Tibial nerve (tissue), 4 donors: Measurements from ENCODE around the gene MASP1.

Source experiments
- CTCF ChIP-seq, 5 experiments: fragments of 200-600 bp in 3 of 5; fragments of 450-650 bp in 2 of 5; sonication (generic) in 3 of 5; IDR thresholded peaks; one replicate each; pipeline ENCODE4 v1.5.1; 2016 to 2019; ENCODE audit warnings: antibody characterized with exemption in 5 of 5, mild to moderate bottlenecking in 3 of 5, moderate library complexity in 2 of 5
- EP300 ChIP-seq, 2 donors: sonication (generic); formaldehyde crosslinking; IDR thresholded peaks; one replicate each; pipeline ENCODE4 v1.6.1; 2017; ENCODE audit warnings: antibody characterized with exemption in 2 of 2, mild to moderate bottlenecking in 1 of 2
- POLR2A ChIP-seq, 2 donors: fragments of 450-650 bp; IDR thresholded peaks; one replicate each; pipeline ENCODE4 v1.6.1; 2017; ENCODE audit warnings: antibody characterized with exemption in 2 of 2, mild to moderate bottlenecking in 2 of 2, moderate library complexity in 2 of 2

GRCh38 chr3:187242900-187243299, 48.6 kb downstream of the MASP1 start:
- no peak for TF ChIP-seq CTCF (IDR thresholded peaks at IDR 0.05)
- no peak for TF ChIP-seq POLR2A (IDR thresholded peaks at IDR 0.05)
- TF ChIP-seq EP300 (IDR thresholded peaks at IDR 0.05): no peak
